HG02852 (cell line): ENCODE results near the gene USP37.

Source experiments
- ATAC-seq: cut with Tn5 transposase; IDR thresholded peaks from one replicate; pipeline ENCODE4 v1.9.1; 2021; ENCODE audit warnings: mild to moderate bottlenecking, moderate library complexity; ENCODE audit not compliant: unreplicated experiment

Gene USP37

GRCh38 chr2:218477247-218477646, 90.9 kb downstream of the USP37 start:
- ATAC-seq, result no peak

GRCh38 chr2:218476676-218477075, 91.5 kb downstream of the USP37 start:
- ATAC-seq, result no peak

GRCh38 chr2:218474527-218474926, 93.6 kb downstream of the USP37 start:
- ATAC-seq, result no peak

GRCh38 chr2:218472988-218473387, 95.2 kb downstream of the USP37 start:
- no peak for ATAC-seq

GRCh38 chr2:218471982-218472381, 96.2 kb downstream of the USP37 start:
- ATAC-seq, result no peak

- ATAC-seq, result no peak
Measured at GRCh38 chr2:218471036-218471435, 97.1 kb downstream of the USP37 start.

- no peak for ATAC-seq
Measured at GRCh38 chr2:218470448-218470847, 97.7 kb downstream of the USP37 start.

- no peak for ATAC-seq
Measured at GRCh38 chr2:218465987-218466633, 102.0 kb downstream of the USP37 start.

- ATAC-seq, result no peak
Measured at GRCh38 chr2:218458598-218458997, 109.6 kb downstream of the USP37 start.

GRCh38 chr2:218456849-218457248, 111.3 kb downstream of the USP37 start:
- ATAC-seq, result no peak

GRCh38 chr2:218452079-218452478, 116.1 kb downstream of the USP37 start:
- no peak for ATAC-seq

GRCh38 chr2:218448934-218449333, 119.2 kb downstream of the USP37 start:
- no peak for ATAC-seq

- no peak for ATAC-seq
Measured at GRCh38 chr2:218447072-218447471, 121.1 kb downstream of the USP37 start.

- no peak for ATAC-seq
Measured at GRCh38 chr2:218446547-218446946, 121.6 kb downstream of the USP37 start.

GRCh38 chr2:218445602-218446001, 122.5 kb downstream of the USP37 start:
- ATAC-seq, result no peak

GRCh38 chr2:218444692-218445357, 123.3 kb downstream of the USP37 start:
- ATAC-seq, result no peak

GRCh38 chr2:218438596-218438995, 129.6 kb downstream of the USP37 start:
- no peak for ATAC-seq

- ATAC-seq, result no peak
Measured at GRCh38 chr2:218437969-218438368, 130.2 kb downstream of the USP37 start.

GRCh38 chr2:218436992-218437391, 131.2 kb downstream of the USP37 start:
- no peak for ATAC-seq

GRCh38 chr2:218435003-218435982, 132.9 kb downstream of the USP37 start:
- ATAC-seq, result no peak

- ATAC-seq, result no peak
Measured at GRCh38 chr2:218434456-218434855, 133.7 kb downstream of the USP37 start.
